WTC11 (cell line): Measurements from ENCODE around the gene NPAS3.

ENCODE experiments used
- ATF1 ChIP-seq: sonication (generic); formaldehyde crosslinking; IDR thresholded peaks from 2 replicates; pipeline ENCODE4 v1.8.1; 2023; ENCODE audit warnings: mild to moderate bottlenecking, moderate library complexity, missing genetic modification reagents
- CBFB ChIP-seq: sonication (generic); formaldehyde crosslinking; IDR thresholded peaks from 2 replicates; pipeline ENCODE4 v1.8.1; 2022; ENCODE audit warnings: mild to moderate bottlenecking, low read depth, missing genetic modification reagents
- FOXP1 ChIP-seq: sonication (generic); formaldehyde crosslinking; IDR thresholded peaks from 2 replicates; pipeline ENCODE4 v1.8.0; 2022; ENCODE audit warnings: missing genetic modification reagents, mild to moderate bottlenecking, moderate library complexity, borderline replicate concordance
- TF ChIP-seq, protein P1 (sequence below): fragments of 200-600 bp; IDR thresholded peaks from 2 replicates; pipeline ENCODE4 v1.8.0; 2022; ENCODE audit warnings: antibody characterized with exemption
- TF ChIP-seq, protein P2 (sequence below): sonication (generic); formaldehyde crosslinking; IDR thresholded peaks from 2 replicates; pipeline ENCODE4 v1.8.1; 2023; ENCODE audit warnings: mild to moderate bottlenecking, missing genetic modification reagents, moderate library complexity

DNA sequence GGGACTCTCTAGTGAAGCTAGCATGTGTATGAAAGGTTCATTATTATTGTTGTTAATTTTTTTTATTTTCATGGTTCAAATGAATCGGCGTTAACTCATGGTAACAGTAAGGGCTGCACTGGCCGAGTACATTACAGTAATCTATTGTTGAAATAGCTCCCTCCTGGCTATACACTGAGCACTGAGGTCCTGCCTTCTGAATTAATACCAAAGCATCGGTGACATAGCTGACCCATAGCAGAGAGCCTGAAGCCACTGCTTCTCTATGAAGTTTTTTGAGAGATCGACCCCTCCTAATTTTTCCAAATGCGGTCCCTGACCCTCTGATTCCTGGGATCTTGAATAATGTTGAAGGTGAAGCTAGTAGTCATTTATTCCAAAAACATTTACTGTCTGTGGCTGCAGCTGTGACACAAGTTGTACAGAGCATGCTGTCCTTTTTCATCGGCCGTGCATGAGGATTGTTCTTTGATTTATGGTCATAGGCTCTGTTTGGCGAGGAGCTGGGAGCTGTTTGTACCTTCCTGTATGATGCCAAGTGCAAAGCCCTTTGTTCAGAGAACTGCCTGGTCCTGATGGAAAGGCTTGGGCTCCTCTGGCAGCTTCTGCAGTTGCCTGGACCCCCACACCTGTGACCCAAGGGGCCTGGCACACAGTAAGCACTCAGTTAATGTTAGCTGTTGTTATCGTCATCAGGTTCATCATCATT, 525.7 kb downstream of the NPAS3 start:
- TF ChIP-seq ATF1 (CRISPR knock-in tag) (no peak), FOXP1 (CRISPR knock-in tag) (no peak), CBFB (CRISPR knock-in tag) (no peak)
- TF ChIP-seq, protein P1, sequence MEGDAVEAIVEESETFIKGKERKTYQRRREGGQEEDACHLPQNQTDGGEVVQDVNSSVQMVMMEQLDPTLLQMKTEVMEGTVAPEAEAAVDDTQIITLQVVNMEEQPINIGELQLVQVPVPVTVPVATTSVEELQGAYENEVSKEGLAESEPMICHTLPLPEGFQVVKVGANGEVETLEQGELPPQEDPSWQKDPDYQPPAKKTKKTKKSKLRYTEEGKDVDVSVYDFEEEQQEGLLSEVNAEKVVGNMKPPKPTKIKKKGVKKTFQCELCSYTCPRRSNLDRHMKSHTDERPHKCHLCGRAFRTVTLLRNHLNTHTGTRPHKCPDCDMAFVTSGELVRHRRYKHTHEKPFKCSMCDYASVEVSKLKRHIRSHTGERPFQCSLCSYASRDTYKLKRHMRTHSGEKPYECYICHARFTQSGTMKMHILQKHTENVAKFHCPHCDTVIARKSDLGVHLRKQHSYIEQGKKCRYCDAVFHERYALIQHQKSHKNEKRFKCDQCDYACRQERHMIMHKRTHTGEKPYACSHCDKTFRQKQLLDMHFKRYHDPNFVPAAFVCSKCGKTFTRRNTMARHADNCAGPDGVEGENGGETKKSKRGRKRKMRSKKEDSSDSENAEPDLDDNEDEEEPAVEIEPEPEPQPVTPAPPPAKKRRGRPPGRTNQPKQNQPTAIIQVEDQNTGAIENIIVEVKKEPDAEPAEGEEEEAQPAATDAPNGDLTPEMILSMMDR, result no peak
- TF ChIP-seq, protein P2, sequence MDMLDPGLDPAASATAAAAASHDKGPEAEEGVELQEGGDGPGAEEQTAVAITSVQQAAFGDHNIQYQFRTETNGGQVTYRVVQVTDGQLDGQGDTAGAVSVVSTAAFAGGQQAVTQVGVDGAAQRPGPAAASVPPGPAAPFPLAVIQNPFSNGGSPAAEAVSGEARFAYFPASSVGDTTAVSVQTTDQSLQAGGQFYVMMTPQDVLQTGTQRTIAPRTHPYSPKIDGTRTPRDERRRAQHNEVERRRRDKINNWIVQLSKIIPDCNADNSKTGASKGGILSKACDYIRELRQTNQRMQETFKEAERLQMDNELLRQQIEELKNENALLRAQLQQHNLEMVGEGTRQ (CRISPR knock-in tag), result no peak
